ENCODE data around the gene GNS. TPM values are rescaled to one million over a fixed set of nuclear protein-coding genes. Genes with fewer than 3 reads are reported as not detected.

GNS gene
- total and polyA plus RNA-seq, 10 of the 15 experiments (the other 5 are each of a cell fraction or from before 2014, with no cell fraction given): 4.1 to 33.8 (median 19.1) TPM

DNA sequence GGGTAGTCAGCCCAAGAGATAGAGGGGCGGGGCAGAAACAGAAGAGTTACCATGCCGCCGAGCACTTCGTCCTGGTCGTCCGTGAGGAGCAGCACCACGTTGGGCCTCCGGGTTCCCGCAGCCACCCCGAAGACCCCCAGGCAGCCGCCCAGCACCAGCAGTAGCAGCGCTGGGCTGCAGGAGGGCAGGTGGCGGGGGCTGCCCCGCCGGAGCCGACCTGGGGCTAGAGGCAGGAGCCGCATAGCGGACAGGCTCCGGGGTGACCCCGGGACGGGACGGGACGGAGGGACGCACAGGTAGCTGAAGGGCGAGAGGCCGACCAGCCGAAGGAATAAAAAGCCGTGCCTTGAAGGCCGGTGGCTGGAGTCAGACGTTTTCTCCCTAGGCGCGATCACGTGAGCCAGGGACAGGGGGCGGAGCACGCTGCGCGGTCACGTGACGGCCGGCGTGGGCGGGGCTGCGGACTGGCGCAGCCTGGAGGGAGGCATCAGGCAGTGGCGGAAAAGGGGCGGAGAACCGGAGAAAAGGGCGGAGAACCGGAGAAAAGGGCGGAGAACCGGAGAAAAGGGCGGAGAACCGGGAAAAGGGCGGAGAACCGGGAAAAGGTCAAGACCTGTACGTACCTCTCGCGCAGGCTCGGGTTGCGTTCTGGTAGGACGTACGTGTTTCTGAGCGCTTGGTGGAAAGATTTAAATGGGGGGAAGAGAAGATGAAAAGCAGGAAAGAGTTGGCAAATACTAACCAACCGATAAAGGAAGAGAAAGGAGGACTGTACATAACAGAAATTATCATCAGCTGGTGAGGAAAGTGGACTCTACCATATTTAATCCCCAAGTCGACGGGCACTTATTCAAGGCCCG lies at the start of gene GNS (continued):
- TF ChIP-seq, protein P1, sequence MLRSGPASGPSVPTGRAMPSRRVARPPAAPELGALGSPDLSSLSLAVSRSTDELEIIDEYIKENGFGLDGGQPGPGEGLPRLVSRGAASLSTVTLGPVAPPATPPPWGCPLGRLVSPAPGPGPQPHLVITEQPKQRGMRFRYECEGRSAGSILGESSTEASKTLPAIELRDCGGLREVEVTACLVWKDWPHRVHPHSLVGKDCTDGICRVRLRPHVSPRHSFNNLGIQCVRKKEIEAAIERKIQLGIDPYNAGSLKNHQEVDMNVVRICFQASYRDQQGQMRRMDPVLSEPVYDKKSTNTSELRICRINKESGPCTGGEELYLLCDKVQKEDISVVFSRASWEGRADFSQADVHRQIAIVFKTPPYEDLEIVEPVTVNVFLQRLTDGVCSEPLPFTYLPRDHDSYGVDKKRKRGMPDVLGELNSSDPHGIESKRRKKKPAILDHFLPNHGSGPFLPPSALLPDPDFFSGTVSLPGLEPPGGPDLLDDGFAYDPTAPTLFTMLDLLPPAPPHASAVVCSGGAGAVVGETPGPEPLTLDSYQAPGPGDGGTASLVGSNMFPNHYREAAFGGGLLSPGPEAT (IDR thresholded peaks at IDR 0.05; ENCODE audit: low read depth): peak; percentile 87; the same call in 1 of the 2 replicates
- TF ChIP-seq NR2F1 (conservative IDR thresholded peaks at IDR 0.05) (peak; percentile 98), MYB (IDR thresholded peaks at IDR 0.05; ENCODE audit: borderline replicate concordance, low read depth, low read length) (no peak), KLF5 (IDR thresholded peaks at IDR 0.05; ENCODE audit: partially characterized antibody) (no peak), EGR1 (IDR thresholded peaks at IDR 0.05; ENCODE audit: borderline replicate concordance in 1 of 2, low read depth in 2 of 2, low read length in 2 of 2) (peak; percentile 75 to 96), MEF2A (IDR thresholded peaks at IDR 0.05; ENCODE audit: insufficient read depth, low read depth, low read length) (no peak), SIX5 (IDR thresholded peaks at IDR 0.05; ENCODE audit: low read depth, low read length, severe bottlenecking) (no peak), SP1 (IDR thresholded peaks at IDR 0.05; ENCODE audit: low read depth, low read length) (peak; percentile 72), HDAC6 (IDR thresholded peaks at IDR 0.05; ENCODE audit: unreplicated experiment) (no peak), MTA2 (IDR thresholded peaks at IDR 0.05; ENCODE audit: low read depth) (peak; percentile 72), NBN (IDR thresholded peaks at IDR 0.05) (peak; percentile 91), FOXK2 (IDR thresholded peaks at IDR 0.05) (no peak), ATF7 (IDR thresholded peaks at IDR 0.05; ENCODE audit: low read depth) (peak; percentile 64), NFYB (IDR thresholded peaks at IDR 0.05; ENCODE audit: insufficient read depth, low read depth, low read length) (no peak), ETV6 (conservative IDR thresholded peaks at IDR 0.05 in 1 of 2, IDR thresholded peaks at IDR 0.05 in 1 of 2; ENCODE audit: borderline replicate concordance in 1 of 2, low read depth in 1 of 2) (no peak; a peak in 1 of 4 replicates), RBBP5 (conservative IDR thresholded peaks at IDR 0.05) (no peak), POLR2AphosphoS5 (IDR thresholded peaks at IDR 0.05; ENCODE audit: low read length) (no peak), LARP7 (IDR thresholded peaks at IDR 0.05) (peak; percentile 53; the same call in 1 of the 2 replicates), RELA (IDR thresholded peaks at IDR 0.05; ENCODE audit: borderline replicate concordance, partially characterized antibody) (peak; percentile 87)
- TF ChIP-seq, protein P2, sequence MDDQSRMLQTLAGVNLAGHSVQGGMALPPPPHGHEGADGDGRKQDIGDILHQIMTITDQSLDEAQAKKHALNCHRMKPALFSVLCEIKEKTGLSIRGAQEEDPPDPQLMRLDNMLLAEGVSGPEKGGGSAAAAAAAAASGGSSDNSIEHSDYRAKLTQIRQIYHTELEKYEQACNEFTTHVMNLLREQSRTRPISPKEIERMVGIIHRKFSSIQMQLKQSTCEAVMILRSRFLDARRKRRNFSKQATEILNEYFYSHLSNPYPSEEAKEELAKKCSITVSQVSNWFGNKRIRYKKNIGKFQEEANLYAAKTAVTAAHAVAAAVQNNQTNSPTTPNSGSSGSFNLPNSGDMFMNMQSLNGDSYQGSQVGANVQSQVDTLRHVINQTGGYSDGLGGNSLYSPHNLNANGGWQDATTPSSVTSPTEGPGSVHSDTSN (IDR thresholded peaks at IDR 0.05; ENCODE audit: insufficient replicate concordance, low read depth, low read length): no peak
- TF ChIP-seq, protein P3, sequence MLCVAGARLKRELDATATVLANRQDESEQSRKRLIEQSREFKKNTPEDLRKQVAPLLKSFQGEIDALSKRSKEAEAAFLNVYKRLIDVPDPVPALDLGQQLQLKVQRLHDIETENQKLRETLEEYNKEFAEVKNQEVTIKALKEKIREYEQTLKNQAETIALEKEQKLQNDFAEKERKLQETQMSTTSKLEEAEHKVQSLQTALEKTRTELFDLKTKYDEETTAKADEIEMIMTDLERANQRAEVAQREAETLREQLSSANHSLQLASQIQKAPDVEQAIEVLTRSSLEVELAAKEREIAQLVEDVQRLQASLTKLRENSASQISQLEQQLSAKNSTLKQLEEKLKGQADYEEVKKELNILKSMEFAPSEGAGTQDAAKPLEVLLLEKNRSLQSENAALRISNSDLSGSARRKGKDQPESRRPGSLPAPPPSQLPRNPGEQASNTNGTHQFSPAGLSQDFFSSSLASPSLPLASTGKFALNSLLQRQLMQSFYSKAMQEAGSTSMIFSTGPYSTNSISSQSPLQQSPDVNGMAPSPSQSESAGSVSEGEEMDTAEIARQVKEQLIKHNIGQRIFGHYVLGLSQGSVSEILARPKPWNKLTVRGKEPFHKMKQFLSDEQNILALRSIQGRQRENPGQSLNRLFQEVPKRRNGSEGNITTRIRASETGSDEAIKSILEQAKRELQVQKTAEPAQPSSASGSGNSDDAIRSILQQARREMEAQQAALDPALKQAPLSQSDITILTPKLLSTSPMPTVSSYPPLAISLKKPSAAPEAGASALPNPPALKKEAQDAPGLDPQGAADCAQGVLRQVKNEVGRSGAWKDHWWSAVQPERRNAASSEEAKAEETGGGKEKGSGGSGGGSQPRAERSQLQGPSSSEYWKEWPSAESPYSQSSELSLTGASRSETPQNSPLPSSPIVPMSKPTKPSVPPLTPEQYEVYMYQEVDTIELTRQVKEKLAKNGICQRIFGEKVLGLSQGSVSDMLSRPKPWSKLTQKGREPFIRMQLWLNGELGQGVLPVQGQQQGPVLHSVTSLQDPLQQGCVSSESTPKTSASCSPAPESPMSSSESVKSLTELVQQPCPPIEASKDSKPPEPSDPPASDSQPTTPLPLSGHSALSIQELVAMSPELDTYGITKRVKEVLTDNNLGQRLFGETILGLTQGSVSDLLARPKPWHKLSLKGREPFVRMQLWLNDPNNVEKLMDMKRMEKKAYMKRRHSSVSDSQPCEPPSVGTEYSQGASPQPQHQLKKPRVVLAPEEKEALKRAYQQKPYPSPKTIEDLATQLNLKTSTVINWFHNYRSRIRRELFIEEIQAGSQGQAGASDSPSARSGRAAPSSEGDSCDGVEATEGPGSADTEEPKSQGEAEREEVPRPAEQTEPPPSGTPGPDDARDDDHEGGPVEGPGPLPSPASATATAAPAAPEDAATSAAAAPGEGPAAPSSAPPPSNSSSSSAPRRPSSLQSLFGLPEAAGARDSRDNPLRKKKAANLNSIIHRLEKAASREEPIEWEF (IDR thresholded peaks at IDR 0.05; ENCODE audit: insufficient replicate concordance, low read depth, low read length): no peak
- TF ChIP-seq, protein P4, sequence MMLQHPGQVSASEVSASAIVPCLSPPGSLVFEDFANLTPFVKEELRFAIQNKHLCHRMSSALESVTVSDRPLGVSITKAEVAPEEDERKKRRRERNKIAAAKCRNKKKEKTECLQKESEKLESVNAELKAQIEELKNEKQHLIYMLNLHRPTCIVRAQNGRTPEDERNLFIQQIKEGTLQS (IDR thresholded peaks at IDR 0.05; ENCODE audit: borderline replicate concordance, extremely low read depth, low read depth, low read length): peak; percentile 98

Measured in GM12878 (cell line).